ENCODE data around the gene ROBO1.

GRCh38 chr3:79012946-79013362, 754.8 kb downstream of the ROBO1 start:
- TF ChIP-seq POLR2A (IDR thresholded peaks at IDR 0.05; ENCODE audit: low read length) (no peak), GATA1 (IDR thresholded peaks at IDR 0.05; ENCODE audit: low read depth, low read length) (no peak)
